Activated CD4-positive, alpha-beta T cell treated with anti-CD3 and anti-CD28 coated beads for 4 hours (primary cell): ENCODE data around the gene NCOA6.
"Not testable (repeated sequence)": the region's sequence is repeated elsewhere in the genome, so short reads cannot be mapped to it uniquely, and the experiment has no call there.

Source experiments
- DNase-seq, 2 donors: peaks; one replicate each; pipeline ENCODE4 v3.0.0-alpha.2; 2020

NCOA6 gene

DNA sequence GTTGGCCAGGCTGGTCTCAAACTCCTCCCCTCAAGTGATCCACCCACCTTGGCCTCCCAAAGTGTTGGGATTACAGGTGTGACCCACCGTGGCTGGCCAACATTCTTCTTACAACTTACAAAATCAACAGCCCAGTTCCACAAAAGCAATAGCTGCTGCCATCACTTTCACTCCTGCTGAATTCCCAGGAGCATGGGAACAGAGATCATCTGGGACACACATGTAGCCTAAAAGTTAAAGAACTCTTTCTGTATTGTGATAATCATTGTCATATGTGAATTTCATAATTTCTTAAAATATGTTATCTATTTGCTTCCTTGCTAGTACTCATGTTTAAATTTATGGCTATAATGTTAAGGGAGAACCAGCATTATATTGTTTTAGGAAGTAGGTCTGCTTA, 51.7 kb downstream of the NCOA6 start:
- DNase-seq: no peak

DNA sequence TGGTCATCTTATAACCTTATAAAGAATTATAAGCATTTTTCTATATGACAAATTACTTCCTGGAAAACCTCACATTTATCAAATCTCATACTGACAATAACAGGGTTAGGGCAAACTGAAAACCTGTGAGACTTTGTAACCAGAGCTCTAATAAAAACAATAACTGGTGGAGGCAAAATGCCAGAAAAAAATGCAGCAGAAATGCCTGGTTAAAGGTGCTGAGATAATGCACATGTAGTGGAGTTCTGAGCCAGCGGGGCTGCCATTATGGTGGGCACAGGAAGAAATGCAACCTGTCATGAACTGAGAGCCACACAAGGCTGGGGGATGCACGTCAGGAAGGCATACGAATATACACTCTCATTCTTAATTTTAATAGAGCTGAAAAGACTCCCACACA, 53.0 kb downstream of the NCOA6 start:
- no peak for DNase-seq

DNA sequence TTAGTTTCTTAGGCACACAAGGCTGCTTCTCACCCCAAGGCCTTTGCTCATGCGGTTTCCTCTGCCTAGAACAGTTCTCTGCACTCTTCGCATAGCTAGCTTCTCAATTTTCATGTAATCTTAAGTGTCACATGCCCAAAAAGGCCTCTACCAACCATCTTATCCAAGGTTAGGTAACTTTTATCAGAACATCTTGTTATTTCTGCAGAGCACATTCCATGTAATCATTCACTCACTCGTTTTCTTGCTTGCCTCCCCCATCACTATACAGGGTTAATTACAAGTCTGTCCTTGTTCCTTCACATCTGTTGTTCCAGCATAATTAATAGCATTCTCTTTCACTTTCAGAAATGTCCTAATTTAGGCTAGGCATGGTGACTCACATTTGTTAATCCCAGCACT, 53.8 kb downstream of the NCOA6 start:
- no peak for DNase-seq

DNA sequence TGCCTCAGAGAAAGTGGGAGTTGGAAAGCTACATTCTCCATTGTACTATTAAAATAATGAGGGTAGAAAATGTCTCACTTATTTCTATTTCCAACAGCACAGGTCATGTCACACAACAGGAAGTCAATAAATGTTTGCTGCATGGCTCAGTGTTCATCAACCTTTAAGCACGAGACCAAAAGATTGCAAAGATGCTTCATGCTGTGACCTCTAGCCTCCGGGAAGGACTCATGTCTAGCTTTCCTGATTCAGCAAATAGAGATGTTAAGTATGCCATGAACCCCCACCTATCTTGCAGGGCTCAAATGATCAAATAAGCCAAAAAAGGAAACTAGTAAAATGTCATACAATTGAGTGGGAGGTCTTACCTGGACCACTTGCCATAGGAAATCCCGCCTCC, 57.4 kb downstream of the NCOA6 start:
- DNase-seq: no peak

DNA sequence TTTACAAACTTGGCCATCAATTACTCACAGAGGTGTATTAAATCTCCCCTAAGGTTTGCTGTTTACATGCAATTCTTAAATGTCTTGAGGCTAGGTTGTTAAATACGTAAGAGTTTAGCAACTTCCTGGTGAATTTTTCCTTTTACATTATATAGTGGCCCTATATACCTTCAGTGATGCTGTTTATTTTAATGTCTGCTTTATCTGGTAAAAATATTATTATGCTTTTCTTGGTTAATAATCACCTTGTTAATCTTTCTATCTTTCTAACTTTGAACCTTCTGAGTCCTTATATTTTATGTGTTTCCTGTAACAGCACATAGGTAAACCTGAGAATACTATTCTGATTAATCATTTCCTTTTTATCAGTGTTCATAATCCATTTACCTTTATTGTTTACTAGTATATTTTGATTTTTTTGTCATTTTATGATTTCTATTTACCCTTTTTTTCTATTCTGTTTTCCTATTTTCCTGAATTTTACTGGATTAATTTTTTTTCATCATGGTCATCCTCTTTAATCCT, 63.4 kb downstream of the NCOA6 start:
- no peak for DNase-seq

DNA sequence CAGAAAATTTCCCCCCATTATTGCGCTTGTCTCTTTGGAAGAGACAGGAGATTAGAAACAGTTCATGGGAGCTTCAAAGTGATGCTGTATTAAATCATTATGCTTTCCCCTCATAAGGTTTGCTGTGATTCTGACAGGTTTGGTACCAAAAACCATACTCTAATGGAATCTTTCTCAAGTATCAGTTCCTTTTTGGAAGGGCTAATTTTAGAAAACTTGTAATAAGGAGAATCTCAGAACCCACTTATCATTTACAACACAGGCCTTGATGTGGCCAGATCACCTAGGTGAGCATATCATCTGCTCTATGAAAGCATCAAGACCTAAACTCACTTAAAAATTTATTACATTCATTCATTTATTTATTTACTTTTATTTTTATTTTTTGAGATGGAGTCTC, 70.1 kb downstream of the NCOA6 start:
- no peak for DNase-seq

DNA sequence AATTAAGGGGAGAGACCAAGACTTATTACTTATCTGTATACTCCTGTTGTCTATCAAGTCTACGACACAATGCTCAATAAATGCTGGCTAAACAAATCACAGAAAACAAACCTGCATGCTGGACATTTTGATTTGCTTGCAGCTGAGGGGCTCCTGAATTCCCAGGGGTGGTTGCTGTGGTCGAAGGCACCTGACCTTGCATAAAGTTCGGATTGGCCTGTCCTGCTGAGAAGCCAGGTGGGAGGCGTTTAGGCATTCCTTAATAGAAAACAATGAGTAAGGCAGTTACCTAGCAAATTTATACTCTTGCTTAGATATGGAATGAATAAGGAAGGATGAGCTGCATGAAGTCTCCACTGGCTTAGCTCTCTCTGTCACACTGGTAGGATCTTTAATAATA, 70.8 kb downstream of the NCOA6 start:
- DNase-seq: no peak

DNA sequence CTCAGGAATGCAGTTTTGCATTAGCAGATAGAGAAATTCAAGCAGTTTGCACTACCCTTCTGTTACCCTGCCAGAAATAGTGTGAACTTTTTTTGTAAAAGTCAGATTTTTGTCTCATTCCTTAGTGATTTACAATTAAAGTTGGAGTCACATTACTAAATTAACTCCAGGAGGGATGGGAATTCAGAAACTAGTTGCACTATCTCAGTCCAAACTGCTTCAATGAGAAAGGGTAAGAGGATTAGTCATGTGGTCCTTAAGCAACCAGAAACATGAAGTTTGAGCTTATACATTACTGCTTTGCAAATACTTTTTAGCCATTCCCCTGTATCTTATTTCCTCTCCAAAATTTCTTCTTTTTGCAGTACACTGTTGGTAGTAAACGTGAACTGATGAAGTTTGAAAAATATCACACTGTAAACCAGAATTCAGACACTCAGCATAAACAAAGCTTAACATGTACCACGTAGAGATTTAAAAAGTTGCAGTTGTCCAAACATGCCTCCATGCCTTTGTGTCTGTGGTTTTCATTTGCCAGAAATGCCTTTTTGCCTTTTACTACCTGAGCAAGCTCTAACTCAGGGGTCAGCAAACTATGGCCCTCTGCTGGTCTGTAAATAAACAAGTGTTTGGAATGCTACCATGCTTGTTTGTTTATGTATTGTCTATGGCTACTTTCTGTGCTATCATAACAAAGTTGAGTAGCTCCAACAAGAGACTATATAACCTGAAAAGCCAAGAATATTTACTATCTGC, 71.6 kb downstream of the NCOA6 start:
- no peak for DNase-seq

DNA sequence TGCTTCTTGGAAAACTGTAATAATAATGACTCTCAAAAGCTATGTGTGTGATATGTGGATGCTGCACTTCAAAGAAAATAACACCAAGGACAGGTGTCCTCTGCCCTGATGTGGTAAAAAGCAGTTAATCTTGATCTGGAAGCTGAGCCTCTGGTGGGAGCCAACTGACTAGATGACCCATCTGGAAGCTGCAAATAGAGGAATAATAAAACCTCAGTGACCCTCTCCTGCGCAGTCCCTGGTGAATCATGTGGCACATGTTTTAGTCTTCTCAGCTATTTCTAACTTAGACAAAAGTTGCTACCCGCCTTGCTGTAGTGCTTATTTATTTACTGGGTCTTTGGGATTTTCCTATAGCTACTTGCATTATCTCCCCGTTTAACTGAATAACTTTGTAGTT, 74.0 kb downstream of the NCOA6 start:
- DNase-seq: no peak

DNA sequence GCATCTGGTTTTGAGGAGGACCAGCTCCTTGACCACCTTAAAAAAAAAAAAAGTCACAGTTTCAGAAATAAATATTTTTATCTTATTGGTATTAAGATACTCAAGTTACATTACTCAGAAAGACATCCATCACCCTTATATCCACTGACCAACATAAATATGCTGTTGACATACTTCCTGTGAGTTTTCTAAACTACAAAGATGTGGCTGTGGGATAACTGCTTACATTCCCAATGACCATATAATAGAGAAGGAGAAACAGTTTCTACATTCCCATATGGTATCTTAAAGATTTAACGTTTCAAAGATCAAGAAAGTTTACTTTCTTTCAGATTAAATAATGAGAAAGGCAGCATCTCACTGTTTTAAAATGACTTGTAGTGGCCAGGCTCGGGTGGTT, 75.0 kb downstream of the NCOA6 start:
- DNase-seq: no peak

DNA sequence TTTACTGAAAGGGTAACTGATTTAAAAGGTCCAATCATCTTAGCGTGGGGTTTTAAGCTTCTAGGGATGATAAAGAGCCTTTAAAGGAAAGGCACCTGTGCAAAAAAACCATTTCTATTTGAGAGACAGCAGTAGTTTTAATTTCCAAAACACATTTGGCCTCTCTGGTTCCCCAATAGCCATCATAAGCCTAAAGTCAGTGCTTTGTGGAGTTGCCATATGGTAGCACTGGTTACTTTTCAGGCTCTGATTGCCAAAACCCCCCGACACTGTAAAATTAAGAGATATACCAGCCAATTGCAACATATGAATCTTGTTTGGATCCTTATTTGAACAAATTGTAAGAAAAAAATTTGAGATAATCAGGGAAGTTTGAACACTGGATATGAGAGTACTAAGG, 76.7 kb downstream of the NCOA6 start:
- no peak for DNase-seq

DNA sequence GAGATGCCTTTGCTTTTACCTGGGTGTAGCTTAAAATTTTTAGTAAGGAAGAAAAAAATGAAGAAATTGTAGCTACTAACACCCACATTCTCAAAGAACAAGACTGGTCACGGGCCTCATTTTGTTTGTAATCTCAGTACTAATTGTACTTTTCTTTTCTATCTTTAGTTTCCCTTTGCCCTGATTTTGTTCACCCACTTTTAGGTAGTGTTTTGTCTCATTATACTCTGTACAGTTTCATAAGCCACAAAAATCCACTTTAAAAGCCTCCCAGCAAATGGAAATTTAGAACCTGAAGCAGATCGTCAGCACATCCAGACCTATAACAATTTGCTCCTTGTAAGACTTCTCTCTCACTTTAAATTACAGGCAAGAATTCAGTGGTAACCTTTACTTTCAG, 78.0 kb downstream of the NCOA6 start:
- DNase-seq: no peak

DNA sequence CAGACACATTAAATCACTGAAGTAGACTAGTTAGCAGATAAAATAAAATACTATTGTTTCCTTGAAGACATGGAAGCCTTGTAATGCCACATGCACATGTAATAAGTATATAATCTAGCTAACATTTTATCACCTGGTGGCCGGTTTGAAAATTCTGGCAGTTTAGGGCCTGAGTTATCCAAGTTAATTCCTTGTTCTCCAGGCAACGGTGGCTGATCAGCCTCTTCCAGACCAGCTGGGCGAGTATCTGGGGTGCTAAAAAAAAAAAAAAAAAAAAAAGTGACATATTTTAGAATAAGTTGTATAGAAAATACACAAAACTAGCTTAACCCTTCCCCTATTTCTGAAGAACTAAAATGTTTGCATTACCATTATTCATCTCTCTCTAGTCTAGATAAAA, 78.8 kb downstream of the NCOA6 start:
- DNase-seq: no peak

DNA sequence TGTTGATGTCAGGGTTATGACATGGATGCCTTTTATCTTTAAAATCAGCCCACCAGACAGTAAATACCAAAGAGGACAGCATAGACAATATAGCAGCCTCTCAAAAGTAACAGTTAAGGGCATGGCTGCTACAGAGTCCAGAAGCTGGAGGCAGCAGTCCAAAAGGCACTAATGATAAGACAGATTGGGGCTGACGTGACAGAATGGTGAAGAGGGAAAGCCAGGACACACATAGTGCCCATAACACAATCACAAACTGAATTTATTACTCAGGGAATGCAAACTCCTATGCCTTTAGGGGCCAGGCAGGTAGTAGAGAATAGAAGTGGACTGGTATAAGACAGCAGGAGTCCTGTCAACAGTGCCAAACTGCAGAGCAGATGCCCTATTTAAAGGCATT, 80.6 kb downstream of the NCOA6 start:
- DNase-seq: no peak

DNA sequence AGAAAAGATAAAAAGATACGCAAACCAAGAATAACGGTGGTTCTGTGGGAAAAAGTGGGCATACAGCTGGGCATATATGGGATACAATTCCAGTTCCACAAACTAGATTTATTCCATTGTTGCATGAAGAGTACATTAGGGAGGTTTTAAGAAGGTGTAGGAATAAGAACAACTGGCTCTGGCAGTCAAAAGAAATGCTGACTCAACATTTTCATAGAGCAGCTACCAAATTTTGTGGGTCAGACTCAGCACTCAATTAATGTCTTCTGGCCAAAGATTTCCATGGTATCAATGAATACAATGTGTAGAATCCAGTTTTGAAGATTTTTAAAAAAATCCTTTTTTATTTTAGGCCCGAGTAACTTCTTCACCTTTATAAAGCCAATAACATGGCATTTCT, 81.1 kb downstream of the NCOA6 start:
- no peak for DNase-seq

DNA sequence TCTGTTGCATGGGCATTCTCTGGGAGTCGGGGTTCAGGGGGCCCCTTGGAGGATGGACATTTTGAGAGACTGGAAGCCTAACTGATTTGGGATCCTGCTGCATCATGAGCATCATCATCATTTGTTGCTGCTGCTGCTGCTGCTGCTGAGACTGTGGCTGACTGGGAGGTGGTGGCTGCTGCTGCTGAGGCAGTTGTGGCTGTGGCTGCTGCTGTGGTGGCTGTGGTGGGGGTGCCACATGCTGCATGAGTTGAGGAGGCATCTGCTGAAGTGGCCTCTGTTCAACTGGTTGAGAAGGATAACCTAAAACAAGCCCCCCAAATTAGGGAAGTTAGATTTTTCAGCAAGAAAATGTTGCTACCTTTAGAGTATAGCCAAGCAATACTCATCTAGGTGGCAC, 82.4 kb downstream of the NCOA6 start:
- no peak for DNase-seq

DNA sequence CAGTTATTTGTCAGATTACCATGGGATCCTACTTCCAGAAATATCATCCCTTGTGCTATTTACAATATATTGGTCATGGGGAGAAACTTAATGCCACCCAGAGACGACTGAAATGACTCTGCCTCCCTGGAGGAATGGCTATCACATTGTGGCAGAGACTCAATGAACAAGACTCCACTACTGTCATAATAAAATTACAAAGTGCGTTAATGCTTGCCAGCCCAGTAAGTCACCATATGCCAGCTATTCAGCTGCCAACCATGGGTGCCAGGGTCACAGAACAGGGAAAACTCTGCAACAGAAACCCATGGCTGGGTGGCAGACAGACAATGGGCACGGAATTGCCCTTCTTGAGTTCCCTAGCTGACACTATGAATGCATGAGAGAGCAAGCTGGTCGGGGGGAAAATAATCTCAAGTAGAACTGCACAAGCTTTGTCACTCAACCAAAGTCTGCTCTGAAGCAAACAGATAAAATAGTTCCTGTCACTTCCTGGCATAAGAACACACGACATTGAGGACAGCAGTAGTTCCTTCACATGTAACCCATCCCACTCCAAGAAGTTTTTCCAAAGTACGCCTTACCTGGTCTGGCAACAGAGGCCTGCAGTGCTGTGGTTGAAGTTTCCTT, 89.2 kb downstream of the NCOA6 start:
- no peak for DNase-seq

DNA sequence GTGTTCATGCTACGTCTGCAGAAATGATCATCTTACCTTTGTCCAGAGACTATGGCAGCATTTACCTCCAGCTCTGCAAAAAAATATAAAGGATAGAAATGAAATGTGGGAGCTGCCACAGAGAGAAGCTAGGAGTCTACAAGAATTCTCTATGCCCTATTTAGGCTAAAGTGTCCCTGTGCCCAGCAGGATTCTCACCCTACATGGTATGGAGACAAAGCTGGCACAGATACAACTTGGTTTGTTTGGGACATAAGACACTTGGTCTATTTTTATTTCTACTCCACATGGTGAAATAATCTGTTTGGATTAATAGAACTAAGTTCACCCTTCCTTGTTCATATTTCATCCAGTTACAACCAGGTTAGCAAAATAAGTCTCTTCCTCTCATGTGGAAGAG, 92.9 kb downstream of the NCOA6 start:
- no peak for DNase-seq

DNA sequence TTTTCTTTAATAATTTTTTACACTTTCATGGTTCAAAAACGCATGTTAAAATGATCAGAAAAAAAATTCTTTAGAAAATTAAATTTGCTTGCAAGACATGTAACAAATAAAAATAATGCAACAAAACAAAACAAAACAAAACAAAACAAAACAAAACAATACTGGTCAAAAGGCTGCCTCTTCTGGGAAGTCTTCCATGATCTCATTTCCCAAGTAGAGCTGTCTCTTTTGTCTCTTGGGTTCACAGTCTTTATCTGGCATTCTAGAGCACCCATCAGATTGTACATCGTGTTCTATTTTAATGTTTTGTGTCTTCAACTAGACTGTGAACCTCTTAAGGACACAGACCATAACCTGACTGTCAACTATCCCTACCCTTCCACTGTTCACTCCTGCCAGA, 96.0 kb downstream of the NCOA6 start:
- no peak for DNase-seq

DNA sequence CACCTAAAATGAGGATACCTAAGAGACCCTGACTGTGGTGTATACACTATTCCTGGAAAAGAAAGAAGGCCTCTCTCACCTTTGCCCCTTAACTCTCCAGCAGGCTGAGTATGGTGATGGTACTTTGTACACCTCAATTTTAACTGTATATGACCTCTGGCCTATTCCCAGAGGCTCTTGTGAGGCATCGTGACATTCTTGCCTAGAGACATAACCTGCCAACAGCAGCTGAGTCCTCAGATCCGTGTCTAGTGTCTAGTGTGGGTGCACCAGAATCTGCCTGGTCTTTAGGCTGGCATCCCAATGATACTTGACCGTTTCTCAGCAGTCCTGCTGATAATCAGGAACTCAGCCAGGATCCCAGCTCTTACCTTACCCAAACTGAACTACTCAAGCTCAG, 101.3 kb downstream of the NCOA6 start:
- DNase-seq: no peak

DNA sequence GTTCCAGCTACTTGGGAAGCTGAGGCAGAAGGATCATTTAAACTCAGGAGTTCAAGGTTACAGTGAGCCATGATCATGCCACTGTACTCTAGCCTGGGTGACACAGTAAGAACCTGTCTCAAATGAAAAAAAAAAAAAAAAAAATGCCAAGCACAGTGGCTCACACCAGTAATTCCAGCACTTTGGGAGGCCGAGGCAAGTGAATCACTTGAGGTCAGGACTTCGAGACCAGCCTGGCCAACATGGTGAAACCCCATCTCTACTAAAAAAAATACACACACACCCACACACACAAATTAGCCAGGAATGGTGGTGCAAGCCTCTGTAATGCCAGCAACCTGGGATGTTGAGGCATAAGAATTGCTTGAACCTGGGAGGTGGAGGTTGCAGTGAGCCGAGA, 102.9 kb downstream of the NCOA6 start:
- not testable (repeated sequence) for DNase-seq

DNA sequence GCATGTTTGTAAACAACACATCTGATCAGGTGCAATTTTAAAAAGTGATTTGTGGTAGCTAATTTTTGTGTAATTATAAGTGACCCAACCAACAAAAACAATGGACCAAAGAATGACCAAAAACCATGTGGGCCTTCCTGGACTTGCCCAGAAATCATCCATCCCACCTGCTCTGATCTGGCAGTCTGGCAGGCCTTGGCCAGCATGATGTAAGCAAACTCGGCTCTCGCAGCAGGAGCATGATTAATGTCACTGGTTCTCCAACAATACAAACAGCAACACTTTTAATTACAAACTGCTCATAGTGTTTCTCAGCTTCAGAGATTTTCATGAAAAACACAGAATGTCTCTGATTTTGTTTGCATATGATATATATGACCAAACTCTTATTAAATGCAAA, 105.2 kb downstream of the NCOA6 start:
- no peak for DNase-seq

DNA sequence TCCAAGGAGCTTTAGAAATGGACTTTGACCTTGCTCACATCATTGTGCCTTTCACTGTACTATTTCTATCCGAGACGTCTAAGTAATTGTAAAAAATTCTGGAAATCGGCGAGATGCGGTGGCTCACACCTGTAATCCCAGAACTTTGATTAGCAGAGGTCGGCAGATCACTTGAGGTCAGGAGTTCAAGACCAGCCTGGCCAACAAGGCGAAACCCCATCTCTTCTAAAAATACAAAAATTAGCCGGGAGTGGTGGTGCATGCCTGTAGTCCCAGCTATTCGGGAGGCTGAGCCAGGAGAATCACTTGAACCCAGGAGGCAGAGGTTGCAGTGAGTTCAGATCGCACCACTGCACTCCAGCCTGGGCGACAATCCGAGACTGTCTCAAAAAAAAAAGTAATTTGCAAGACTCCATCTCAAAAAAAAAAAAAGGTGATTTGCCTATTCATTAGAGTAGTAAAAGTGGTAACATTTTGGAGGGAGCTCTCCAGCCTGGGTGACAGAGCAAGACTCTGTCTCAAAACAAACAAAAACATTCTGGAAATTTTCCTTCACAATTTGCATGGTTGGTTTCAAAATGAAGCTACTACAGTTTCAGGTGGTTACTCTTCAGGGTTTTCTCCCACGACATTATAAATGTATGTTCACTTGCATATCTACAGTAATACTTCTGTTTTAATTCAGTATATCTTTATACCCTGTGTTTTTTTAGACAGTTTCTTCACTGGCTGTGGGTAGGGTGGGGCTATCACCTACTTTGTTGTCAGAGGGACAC, 106.0 kb downstream of the NCOA6 start:
- not testable (repeated sequence) for DNase-seq
